Stimulated activated naive CD8-positive, alpha-beta T cell treated with anti-CD3 and anti-CD28 coated beads, Interleukin-15, amount 100 ng/mL, for 72 hours (primary cell): ENCODE data around the gene TPD52L2.

Experiments used
- ATAC-seq: fragments of 150-1000 bp; cut with Tn5 transposase; 2 replicates; pipeline ENCODE4 v1.10.0; 2021; ENCODE audit warnings: mild to moderate bottlenecking, moderate library complexity
- DNase-seq, 2 donors: peaks; one replicate each; pipeline ENCODE4 v3.0.0; 2021 to 2022
- H3K27ac Mint-ChIP-seq, 2 donors: one replicate each; pipeline ENCODE4 v1.8.0; 2022; ENCODE audit warnings: mild to moderate bottlenecking in 2 of 2, mixed read lengths in 2 of 2, moderate library complexity in 2 of 2
- H3K27me3 Mint-ChIP-seq: one replicate; pipeline ENCODE4 v1.8.0; 2022; ENCODE audit warnings: mixed read lengths
- H3K4me1 Mint-ChIP-seq: one replicate; pipeline ENCODE4 v1.8.0; 2022; ENCODE audit warnings: mild to moderate bottlenecking, mixed read lengths
- H3K4me3 Mint-ChIP-seq, 2 donors: one replicate each; pipeline ENCODE4 v1.8.0; 2022; ENCODE audit warnings: mild to moderate bottlenecking in 2 of 2, mixed read lengths in 2 of 2, moderate library complexity in 1 of 2
- H3K9me3 Mint-ChIP-seq, 2 donors: one replicate each; pipeline ENCODE4 v1.8.0; 2022; ENCODE audit warnings: mixed read lengths in 2 of 2

Gene TPD52L2

GRCh38 chr20:63893999-63894357, 28.9 kb downstream of the TPD52L2 start:
- no peak for ATAC-seq
- Mint-ChIP-seq H3K4me3 (peak overlapping the region; percentile 70 to 75), H3K27me3 (no peaks in the 10 kb centered on the region), H3K9me3 (no peaks in the 10 kb centered on the region), H3K4me1 (peaks cover 40% of the 10 kb centered on the region), H3K27ac (peak overlapping the region; percentile 18 to 61)
- no peak for DNase-seq

- Mint-ChIP-seq H3K27me3 (no peaks in the 10 kb centered on the region), H3K4me1 (peaks cover 46% of the 10 kb centered on the region), H3K4me3 (peak within 1 kb of the TSS; percentile 87 to 92), H3K9me3 (no peaks in the 10 kb centered on the region), H3K27ac (peak within 1 kb of the TSS; percentile 92 to 95)
- ATAC-seq = peak; percentile 87
- peak; percentile 96 to 97 for DNase-seq
Observed at GRCh38 chr20:63894358-63895201, 29.5 kb downstream of the TPD52L2 start, which contains the start of gene DNAJC5. TSS of gene DNAJC5 (plus strand) at chr20:63895126. CDS start at chr20:63928346, 33,220 bp downstream.

GRCh38 chr20:63895202-63895951, 30.3 kb downstream of the TPD52L2 start:
- Mint-ChIP-seq H3K27ac (peak overlapping the region; percentile 92 to 95), H3K9me3 (no peaks in the 10 kb centered on the region), H3K4me1 (peaks cover 46% of the 10 kb centered on the region), H3K27me3 (no peaks in the 10 kb centered on the region), H3K4me3 (peak overlapping the region; percentile 87 to 92)
- ATAC-seq (no peak), DNase-seq (no peak)

GRCh38 chr20:63895952-63896263, 30.8 kb downstream of the TPD52L2 start:
- DNase-seq (no peak), ATAC-seq (no peak)
- Mint-ChIP-seq H3K9me3 (no peaks in the 10 kb centered on the region), H3K4me1 (peaks cover 49% of the 10 kb centered on the region), H3K27ac (peak overlapping the region; percentile 92 to 95), H3K4me3 (peak overlapping the region; percentile 87 to 92), H3K27me3 (no peaks in the 10 kb centered on the region)

- DNase-seq (peak in 1 of 2 donors; percentile 34), ATAC-seq (peak; percentile 36)
- Mint-ChIP-seq H3K27me3 (no peaks in the 10 kb centered on the region), H3K4me3 (peak overlapping the region; percentile 87 to 92), H3K9me3 (no peaks in the 10 kb centered on the region), H3K27ac (peak overlapping the region; percentile 92 to 95), H3K4me1 (peaks cover 55% of the 10 kb centered on the region)
Observed at GRCh38 chr20:63896264-63897105, 31.4 kb downstream of the TPD52L2 start.

GRCh38 chr20:63897978-63898561, 33.0 kb downstream of the TPD52L2 start:
- no peak overlapping the region for H3K27ac Mint-ChIP-seq
- H3K27me3 Mint-ChIP-seq = no peaks in the 10 kb centered on the region
- ATAC-seq = no peak
- DNase-seq = no peak
- H3K4me3 Mint-ChIP-seq = no peak overlapping the region
- H3K4me1 Mint-ChIP-seq = peaks cover 70% of the 10 kb centered on the region
- no peaks in the 10 kb centered on the region for H3K9me3 Mint-ChIP-seq

- DNase-seq = no peak
- no peak overlapping the region for H3K27ac Mint-ChIP-seq
- H3K4me1 Mint-ChIP-seq = peaks cover 74% of the 10 kb centered on the region
- no peak for ATAC-seq
- no peaks in the 10 kb centered on the region for H3K9me3 Mint-ChIP-seq
- H3K4me3 Mint-ChIP-seq = no peak overlapping the region
- no peaks in the 10 kb centered on the region for H3K27me3 Mint-ChIP-seq
Observed at GRCh38 chr20:63898882-63899558, 34.0 kb downstream of the TPD52L2 start.

- no peak overlapping the region for H3K4me3 Mint-ChIP-seq
- no peak for DNase-seq
- no peak overlapping the region for H3K27ac Mint-ChIP-seq
- no peak for ATAC-seq
- no peaks in the 10 kb centered on the region for H3K9me3 Mint-ChIP-seq
- no peaks in the 10 kb centered on the region for H3K27me3 Mint-ChIP-seq
- peaks cover 71% of the 10 kb centered on the region for H3K4me1 Mint-ChIP-seq
Observed at GRCh38 chr20:63900413-63900812, 35.3 kb downstream of the TPD52L2 start.

- peaks cover 51% of the 10 kb centered on the region for H3K4me1 Mint-ChIP-seq
- H3K27ac Mint-ChIP-seq = peak overlapping the region in 1 of 2 donors; percentile 74
- H3K27me3 Mint-ChIP-seq = no peaks in the 10 kb centered on the region
- no peak overlapping the region for H3K4me3 Mint-ChIP-seq
- DNase-seq = no peak
- peak; percentile 37 for ATAC-seq
- no peaks in the 10 kb centered on the region for H3K9me3 Mint-ChIP-seq
Observed at GRCh38 chr20:63903796-63904561, 38.9 kb downstream of the TPD52L2 start.

- no peaks in the 10 kb centered on the region for H3K9me3 Mint-ChIP-seq
- H3K27me3 Mint-ChIP-seq = no peaks in the 10 kb centered on the region
- H3K4me3 Mint-ChIP-seq = no peak overlapping the region
- no peak overlapping the region for H3K27ac Mint-ChIP-seq
- H3K4me1 Mint-ChIP-seq = peaks cover 54% of the 10 kb centered on the region
- ATAC-seq (peak; percentile 44), DNase-seq (no peak)
Observed at GRCh38 chr20:63908008-63908682, 43.1 kb downstream of the TPD52L2 start.

- Mint-ChIP-seq H3K9me3 (no peaks in the 10 kb centered on the region), H3K27me3 (no peaks in the 10 kb centered on the region), H3K4me1 (peaks cover 52% of the 10 kb centered on the region), H3K4me3 (peak overlapping the region in 1 of 2 donors; percentile 21), H3K27ac (peak overlapping the region in 1 of 2 donors; percentile 55)
- ATAC-seq (no peak), DNase-seq (no peak)
Observed at GRCh38 chr20:63911176-63911575, 46.1 kb downstream of the TPD52L2 start.

- no peak for DNase-seq
- no peak overlapping the region for H3K4me3 Mint-ChIP-seq
- peaks cover 41% of the 10 kb centered on the region for H3K4me1 Mint-ChIP-seq
Observed at GRCh38 chr20:63913768-63914167, 48.7 kb downstream of the TPD52L2 start.

GRCh38 chr20:63915471-63915870, 50.4 kb downstream of the TPD52L2 start:
- H3K4me1 Mint-ChIP-seq = peaks cover 31% of the 10 kb centered on the region
- no peaks in the 10 kb centered on the region for H3K9me3 Mint-ChIP-seq
- no peak for ATAC-seq
- no peak for DNase-seq
- H3K27ac Mint-ChIP-seq = no peak overlapping the region
- no peak overlapping the region for H3K4me3 Mint-ChIP-seq
- H3K27me3 Mint-ChIP-seq = no peaks in the 10 kb centered on the region

More at GRCh38 chr20:63913768-63914167, 48.7 kb downstream of the TPD52L2 start:
- H3K27me3 Mint-ChIP-seq = no peaks in the 10 kb centered on the region
- no peaks in the 10 kb centered on the region for H3K9me3 Mint-ChIP-seq
- no peak overlapping the region for H3K27ac Mint-ChIP-seq
- ATAC-seq = no peak
